Fibroblast of skin of abdomen (primary cell): Measurements from ENCODE around the gene TMEM151B.
"Not testable (repeated sequence)": the region's sequence is repeated elsewhere in the genome, so short reads cannot be mapped to it uniquely, and the experiment has no call there.

Experiments used
- DNase-seq: peaks from one replicate; pipeline ENCODE4 v3.0.0-alpha.2; 2013

TMEM151B gene

DNA sequence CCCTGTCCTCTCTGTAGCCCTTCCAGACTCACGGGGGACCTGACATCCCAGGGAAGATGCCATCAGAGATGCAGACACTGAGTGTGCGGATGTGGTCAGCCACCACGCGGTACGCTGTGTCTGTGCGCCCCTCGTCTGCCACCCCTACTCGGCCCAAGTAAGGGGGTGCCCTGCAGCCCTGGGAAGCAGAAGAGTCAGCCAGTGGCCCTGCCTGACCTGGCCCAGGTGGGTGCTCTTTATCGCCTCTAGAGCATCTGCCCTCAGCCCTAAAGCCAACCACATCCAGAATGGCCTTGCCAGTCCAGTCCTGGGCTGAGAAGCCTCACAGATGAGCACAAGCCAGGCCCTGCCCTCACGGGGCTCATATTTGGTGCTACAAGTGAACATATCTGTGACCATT lies 37.0 kb downstream of the TMEM151B start:
- DNase-seq, result no peak

DNA sequence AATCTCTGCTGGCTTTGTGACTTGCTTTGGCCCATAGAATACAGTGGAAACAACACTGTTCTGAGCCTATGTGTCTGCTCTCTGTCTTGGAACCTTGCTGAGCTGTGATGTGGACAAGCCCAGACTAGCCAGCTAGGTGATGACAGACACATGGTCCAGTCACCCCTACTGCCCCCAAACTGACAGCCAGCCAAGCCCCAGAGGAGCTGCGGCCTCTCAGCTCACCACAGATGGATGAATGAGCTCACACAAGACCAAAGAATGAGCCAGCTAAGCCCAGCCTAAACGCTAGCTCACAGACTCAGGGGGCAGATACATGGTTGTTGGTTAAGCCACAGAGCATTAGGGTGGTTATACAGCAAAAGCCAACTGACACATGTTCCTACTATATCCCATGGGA lies 38.8 kb downstream of the TMEM151B start:
- peak; percentile 55 for DNase-seq

DNA sequence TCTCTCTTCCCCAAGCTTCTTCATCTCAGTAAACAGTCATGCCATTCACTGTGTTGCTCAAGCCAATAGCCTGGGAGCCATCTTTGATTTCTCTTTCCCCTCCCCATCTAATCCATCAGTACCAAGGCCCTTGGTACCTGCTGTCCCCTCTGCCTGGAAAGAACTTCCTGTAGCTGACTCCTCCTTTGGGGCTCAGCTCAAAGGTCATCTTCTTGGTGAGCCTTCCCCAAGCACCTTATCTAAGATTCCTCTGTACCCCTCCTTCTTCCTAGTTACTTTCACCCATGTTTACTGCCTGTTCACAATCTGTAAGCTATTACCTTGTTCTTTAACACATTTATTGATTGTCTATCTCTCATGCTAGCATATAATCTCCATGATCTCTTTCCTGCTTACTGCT lies 39.4 kb downstream of the TMEM151B start:
- DNase-seq, result no peak

DNA sequence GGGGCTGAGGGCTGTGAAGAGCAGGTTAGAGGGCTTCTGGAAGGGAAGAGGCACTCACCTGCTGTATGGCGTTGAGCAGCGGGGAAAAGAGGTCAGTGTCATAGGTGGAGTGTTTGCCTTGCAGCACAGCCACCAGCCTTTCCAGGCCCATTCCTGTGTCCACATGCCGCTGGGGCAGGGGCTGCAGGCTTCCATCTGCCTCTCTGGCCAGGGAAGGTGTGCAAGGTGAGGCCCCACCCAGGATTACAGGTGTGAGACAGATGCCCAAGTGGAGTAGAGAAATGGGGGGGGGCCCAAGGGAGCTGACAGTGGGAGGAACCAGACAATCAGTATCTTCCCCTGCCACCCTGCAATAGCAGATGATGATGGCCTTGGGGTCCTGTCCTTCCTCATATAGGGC lies 40.0 kb downstream of the TMEM151B start:
- DNase-seq, result no peak

DNA sequence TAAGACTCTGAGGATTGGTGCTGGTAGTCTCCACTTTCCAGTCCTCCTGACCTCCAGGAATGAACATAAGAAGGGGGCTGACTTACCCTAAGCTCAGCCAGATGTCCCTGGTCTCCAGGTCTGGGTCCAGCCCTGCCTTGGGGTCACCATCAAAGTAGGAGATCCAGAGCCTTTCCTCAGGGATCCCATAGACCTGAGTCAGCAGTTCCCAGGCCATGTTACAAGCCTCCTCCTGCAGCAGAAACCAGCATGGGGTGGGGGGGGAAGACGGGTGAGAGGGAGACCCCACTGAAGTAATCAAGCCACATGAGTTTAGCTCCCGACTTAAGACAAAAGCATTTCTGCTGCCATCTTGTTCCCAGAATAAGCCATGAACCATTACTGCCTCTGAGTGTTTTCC lies 41.1 kb downstream of the TMEM151B start:
- no peak for DNase-seq

DNA sequence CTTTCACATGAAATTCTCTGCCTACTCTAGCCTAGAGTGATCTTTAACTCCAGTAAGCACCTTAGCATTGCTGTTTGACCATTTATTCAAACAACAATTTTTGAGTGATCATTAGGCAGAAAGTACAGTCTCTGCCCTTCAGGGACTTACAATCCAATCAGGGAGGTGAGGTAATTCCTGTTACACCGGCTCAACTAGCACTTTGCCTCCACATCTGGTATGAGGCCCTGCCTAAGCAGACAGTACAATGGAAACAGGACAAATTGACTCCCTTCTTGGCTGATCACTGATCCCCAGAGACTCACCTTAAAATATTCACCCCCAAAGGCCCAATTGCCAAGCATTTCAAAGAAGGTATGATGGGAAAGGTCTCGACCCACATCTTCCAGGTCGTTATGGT lies 41.5 kb downstream of the TMEM151B start:
- DNase-seq, result no peak

DNA sequence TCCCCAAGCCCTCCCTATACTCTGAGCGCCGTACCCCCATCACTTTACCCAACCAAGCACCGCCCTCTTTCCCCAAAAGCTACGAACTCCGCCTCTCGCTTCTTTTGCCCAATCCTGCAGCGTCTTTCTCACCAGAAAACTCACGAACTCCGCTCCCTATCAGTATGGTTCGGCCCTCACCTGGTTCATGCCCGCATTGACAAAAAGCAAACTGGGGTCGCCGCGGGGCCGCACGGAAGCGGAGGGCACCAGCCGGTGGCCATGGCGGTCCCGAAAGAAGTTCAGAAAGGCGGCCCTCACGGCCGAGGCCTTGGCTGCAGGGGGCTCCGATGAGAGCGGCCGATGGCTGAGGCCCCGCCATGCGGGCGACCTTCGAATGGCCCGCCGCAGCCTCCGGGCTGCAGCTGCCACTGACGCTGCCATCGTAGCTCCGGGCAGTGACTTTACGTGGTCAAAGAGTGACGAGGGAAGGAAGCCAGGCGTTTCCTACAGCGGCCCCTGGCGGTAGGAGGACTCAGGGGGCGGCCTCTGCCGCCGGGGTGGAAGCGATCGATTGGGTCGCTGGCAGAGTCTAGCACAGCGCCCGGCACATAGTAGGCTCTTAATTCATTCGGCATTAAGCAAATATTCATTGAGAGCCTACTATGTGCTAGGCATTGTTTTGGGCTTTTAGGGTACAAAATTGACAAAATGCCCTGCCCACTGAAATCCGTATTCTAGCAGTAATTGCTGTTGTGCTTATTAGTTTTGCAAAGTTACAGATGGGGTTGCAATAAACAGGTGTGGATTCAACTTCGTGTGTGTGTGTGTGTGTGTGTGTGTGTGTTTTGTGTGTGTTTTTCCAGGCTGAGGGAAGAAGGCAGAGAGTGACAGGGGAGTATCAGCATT lies 42.9 kb downstream of the TMEM151B start, which contains the start of gene AARS2:
TSS of gene AARS2 (minus strand) at position 447 of the 888 bp plus-strand sequence. CDS start at position 423, 24 bp downstream.
- peak; percentile 86 for DNase-seq

DNA sequence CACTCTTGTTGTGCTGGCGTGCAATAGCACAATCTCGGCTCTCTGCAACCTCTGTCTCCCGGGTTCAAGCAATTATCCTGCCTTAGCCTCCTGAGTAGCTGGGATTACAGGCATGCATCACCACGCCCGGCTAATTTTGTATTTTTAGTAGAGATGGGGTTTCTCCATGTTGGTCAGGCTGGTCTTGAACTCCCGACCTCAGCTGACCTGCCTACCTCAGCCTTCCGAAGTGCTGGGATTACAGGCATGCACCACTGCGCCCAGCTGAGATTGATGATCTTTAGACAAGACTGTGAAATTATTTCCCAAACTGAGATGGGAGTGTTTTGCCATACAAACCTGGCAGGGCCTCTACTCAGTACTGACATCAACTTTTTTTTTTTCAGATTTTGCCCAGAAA lies 44.4 kb downstream of the TMEM151B start:
- DNase-seq, result not testable (repeated sequence)

DNA sequence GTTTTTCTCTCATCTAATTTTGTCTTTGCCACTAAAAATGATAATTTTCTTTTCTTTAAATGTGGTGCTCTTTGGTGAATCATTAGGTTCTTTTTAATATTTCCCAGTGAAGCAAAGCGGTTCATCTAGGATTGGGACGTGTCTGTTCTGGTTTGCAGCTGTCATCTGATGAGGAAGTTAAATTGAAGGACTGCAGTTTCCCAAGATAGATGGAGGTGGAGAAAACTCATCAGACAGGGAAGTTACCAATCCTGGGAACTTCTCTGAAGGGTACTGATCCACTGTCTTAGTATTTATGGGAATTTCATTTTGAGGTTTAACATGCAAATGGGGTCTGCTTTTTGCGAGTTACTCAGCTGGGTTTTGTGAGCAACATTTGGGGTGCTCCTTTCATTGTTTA lies 45.3 kb downstream of the TMEM151B start:
- no peak for DNase-seq

DNA sequence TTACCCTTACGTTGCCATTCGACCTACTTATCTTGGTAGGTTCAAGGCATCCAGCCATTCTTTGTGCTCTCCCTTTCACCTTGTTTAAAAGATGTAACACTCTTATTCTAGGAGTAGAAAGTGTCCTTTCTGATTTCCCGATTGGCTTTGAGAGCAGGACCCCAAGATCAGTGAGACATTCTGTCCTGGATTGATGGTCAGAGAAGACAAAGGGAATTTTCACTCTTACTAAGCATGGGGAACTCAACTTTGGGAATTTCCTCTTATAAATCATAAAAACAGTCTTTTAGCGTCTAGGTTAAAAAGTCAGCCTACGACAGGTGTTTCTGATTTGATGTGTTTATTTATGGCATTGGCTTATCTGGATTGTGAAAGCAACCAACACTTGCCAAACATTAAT lies 45.7 kb downstream of the TMEM151B start:
- DNase-seq, result no peak

DNA sequence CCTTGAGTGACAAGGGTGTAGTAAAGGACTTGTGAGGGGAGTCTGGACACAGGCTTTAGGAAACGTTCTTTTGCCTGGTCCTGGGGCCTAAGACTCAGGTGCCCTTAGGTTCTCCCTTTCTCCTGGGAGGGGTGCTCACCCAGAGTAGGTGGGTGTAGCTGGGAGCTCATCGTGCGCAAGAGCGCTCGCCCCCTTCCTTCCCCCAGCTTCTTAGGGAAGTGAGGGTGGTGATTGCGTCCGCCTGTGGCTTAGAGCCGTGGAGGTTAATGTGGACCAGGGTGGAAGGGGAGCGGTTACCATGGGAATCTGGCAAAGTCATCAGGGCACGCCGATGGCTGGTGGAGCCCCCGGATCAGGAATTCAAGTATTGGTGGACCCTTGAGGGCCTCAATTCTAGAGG lies 46.2 kb downstream of the TMEM151B start:
- DNase-seq, result no peak

DNA sequence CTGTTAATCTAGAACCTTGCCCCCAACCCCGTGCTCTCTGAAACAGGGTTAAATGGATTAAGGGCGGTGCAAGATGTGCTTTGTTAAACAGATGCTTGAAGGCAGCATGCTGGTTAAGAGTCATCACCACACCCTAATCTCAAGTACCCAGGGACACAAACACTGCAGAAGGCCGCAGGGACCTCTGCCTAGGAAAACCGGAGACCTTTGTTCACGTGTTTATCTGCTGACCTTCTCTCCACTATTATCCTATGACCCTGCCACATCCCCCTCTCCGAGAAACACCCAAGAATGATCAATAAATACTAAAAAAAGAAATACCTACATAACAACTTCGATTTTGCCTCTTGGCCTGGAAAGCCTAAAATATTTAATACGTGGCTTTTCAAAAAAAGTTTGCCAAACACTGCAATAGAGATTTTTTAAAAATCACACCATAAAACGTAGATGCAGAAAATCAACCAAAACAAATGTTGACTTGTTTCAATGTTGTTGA lies 46.9 kb downstream of the TMEM151B start:
- DNase-seq, result not testable (repeated sequence)

DNA sequence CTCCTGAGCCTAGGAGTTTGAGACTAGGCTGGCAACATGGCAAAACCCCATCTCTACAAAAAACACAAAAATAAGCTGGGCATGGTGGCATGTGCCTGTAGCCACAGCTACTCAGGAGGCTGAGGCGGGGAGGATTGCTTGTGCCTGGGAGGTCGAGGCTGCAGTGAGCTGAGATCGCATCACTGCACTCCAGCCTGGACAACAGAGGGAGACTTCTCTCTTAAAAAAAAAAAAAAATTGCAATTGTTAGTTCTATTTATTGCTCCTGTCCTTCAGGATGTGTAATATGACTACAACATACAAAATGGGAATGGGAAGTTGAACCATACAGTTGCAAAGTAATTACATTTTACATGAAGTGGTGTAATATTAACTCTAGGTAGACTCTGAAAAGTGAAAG lies 51.0 kb downstream of the TMEM151B start:
- DNase-seq, result no peak

DNA sequence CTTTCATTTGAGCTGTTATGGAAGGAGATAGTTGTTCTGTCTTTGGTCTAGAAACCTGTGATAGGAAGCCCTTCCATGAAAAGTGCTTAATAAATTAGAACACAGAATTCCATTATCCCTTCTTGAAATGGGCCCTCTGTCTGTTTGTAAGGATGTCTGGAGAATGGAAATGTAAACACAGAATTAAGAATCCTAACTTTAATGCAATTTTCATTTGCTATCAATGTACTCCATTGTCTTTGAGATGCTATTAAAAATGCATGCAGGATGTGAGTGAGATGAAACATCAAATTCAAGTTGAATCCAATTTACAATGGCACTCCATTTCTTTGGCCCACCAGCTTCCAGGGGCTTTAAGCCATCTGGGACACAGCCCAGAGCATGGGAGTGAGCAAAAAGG lies 56.8 kb downstream of the TMEM151B start:
- no peak for DNase-seq

DNA sequence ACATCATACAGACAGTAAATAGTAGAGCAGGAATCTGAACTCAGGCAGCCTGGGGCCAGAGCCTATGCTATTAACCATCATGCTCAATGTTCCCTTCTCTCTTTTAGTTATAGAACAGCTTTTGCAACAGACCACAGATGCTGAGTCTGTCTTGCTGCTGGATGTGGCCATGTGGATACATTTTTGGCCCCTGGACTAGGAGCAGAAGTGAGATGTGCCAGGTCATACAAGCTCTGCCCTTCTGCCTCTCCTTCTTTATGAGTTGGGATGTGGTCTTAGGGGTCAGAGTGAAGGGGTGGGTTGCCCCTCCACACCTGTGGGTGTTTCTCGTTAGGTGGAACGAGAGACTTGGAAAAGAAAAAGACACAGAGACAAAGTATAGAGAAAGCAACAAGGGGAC lies 57.5 kb downstream of the TMEM151B start:
- no peak for DNase-seq

DNA sequence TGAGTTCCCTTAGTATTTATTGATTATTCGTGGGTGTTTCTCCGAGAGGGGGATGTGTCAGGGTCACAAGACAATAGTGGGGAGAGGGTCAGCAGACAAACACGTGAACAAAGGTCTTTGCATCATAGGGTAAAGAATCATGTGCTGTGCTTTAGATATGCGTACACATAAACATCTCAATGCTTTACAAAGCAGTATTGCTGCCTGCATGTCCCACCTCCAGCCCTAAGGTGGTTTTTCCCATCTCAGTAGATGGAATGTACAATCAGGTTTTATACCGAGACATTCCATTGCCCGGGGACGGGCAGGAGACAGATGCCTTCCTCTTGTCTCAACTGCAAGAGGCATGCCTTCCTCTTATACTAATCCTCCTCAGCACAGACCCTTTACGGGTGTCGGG lies 58.0 kb downstream of the TMEM151B start:
- not testable (repeated sequence) for DNase-seq

DNA sequence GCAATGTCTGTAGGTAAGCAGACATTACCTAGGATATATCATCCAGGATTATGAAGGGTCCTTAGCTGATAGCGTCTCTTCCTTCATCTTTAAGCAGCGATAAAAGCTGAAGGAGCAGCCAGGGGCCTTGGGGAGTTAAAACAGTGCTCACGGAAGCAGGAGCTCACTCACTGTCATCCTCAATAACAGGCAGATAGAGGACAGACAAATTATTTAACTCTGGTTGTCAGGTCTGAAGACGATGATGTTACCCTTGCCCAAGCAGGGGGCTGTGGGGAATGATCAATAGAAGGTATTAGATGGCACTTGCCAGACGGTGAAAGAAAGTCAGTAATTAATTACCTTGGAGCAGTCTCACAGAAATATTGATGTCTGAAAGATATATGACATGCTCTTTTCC lies 59.6 kb downstream of the TMEM151B start:
- DNase-seq, result no peak

DNA sequence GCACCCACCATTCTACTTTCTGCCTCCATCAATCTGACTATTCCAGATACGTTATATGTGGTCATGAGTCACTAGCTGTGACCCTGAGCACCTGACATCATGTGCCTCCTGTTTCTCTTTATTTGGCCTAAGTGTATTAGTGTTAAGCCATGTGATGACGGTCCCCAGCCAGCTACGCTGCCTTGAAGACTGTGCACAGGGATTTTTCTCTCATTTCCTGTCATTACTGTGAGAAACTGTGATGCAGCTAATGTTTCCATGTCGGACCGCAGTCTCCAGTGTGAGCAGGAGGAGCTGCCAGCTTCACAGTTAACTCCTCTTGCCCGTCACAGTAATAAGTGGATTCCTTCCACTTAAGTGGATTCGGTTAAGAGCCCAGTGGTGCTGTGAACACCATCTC lies 62.3 kb downstream of the TMEM151B start:
- peak; percentile 11 for DNase-seq

DNA sequence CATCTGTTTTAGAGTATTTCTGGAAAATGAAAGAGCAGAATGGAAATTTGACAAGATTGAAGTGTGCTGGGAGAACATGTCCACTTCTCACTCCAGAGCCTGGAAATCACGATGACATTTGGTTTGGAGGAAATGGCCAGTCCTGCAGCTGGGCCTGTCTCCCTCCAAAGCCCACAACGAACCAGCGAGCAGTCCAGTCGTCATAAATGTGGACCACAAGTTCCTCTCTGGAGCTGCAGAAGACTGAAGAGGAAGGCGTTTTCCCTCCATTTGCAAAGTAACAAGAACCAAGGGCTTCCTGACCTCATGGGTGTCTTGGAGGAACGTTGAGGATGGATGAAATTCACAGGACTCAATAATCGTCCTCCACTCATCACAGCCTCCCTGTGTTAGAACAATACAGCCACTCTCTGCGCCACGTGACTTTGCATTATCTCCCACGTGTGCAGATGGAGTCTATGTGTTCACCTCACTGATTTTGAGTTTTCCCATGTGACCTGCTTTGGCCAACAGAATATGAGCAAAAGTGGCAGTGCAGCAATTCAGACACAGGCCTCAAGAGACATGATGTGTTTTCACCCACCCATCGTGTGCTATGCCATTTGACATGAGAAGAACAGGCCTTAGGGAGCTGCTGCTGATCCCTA lies 63.1 kb downstream of the TMEM151B start:
- DNase-seq, result no peak

DNA sequence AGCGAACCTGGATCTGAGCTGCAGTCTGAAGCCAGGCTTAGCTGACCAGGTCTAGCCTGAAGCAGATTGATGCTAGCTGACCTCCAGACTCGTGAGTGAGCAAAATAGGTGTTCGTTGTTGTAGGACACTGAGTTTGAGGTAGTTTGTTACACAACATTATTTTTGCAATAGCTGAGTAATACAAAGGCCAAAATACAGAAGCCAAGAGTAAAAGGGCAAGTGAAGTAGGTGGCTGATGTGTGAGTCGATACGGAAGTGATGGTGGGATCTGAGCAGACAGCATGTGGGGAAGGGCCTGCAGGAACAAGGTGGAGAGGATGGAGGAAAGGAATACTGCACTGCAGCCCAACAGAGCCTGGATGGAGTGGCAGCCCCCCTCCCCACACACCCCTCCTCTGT lies 63.7 kb downstream of the TMEM151B start:
- DNase-seq, result no peak

DNA sequence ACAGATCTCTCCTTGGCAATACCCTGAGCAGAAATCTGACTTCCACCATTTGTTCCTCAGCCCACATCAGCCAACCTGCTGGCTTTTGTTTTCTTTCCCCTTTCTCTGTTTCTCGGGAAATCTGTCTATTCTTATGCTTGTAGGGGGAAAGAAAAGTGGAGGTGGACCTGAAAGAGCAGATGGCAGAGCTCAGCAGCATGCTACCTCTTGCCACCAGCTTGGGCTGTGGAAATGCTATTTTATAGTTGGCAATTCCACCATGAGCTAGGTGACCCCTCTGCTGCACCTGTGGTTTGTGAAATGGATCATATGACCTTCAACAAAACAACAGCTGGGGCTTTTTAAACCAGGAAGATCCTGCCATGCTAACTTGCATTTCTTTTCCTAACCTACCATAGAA lies 65.4 kb downstream of the TMEM151B start:
- DNase-seq, result no peak

DNA sequence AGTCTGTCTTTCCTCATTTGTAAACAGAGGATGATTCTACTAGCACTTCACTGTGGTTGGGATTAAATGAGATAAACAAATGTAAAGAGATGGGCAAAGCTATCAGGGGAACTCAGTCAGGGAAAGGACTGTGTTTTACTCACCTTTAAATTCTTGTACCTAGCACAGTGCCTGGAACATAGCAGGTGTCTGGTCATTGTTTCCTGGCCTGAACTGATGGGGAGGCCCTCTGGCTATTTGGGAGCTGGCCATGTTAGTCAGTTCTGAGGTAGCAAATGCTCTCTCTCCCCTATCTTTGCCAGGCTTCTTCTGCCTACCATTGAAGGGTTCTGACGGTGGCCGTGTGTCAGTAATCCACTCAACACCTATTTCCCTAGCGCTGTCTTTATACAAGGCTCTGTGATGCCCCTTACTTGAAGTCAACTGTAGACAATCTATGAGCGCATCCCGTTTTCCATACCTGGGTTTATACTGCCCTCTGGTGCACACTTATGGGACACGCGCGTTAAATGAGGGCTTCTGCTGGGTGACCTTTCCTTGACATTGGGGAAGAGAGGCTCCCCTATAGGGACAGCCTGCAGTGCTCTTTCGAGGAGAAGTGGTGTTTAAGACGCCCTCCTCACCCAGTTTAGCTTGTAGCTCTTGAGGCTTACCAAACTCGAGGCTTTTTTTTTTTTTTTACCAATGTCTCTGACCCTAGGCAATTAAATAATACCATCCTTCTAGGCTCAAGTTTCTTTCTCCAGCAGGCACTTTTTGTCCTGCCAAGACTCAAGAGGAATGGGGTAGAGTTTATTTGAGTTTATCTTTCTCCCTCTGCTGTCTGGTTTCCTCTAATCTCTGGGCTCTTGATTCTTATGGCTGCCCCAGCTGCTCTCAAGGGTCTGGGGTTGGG lies 68.2 kb downstream of the TMEM151B start:
- DNase-seq, result peak; percentile 48

DNA sequence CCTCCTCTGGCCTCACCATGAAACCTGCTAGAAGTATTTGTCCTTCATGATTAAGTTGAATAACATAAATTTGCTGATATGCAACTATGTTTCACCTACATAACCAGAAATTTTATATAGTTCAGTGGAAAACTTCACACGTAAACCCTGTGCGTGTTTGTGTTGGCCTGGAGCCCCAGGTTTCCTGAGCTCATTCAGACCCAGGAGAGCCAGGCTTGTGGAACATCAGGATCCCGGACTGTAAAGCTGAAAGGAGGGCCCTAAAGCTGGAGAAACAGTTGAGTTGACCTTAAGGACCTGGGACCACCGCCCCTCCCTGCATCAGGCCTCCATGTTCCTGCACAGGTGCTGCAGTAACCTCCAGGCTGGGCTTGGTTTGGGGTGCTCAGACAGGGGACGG lies 69.1 kb downstream of the TMEM151B start:
- no peak for DNase-seq
